GM18858 (cell line): ENCODE measurements around the gene RBM14.
"Not testable (repeated sequence)": the region's sequence is repeated elsewhere in the genome, so short reads cannot be mapped to it uniquely, and the experiment has no call there.

ENCODE experiments used
- ATAC-seq: cut with Tn5 transposase; IDR thresholded peaks from one replicate; pipeline ENCODE4 v1.9.1; 2021; ENCODE audit not compliant: unreplicated experiment

The RBM14 gene

GRCh38 chr11:66598993-66599392 lies 17.4 kb upstream of the RBM14 start:
- ATAC-seq = no peak

GRCh38 chr11:66600219-66600618 lies 16.2 kb upstream of the RBM14 start:
- no peak for ATAC-seq

DNA sequence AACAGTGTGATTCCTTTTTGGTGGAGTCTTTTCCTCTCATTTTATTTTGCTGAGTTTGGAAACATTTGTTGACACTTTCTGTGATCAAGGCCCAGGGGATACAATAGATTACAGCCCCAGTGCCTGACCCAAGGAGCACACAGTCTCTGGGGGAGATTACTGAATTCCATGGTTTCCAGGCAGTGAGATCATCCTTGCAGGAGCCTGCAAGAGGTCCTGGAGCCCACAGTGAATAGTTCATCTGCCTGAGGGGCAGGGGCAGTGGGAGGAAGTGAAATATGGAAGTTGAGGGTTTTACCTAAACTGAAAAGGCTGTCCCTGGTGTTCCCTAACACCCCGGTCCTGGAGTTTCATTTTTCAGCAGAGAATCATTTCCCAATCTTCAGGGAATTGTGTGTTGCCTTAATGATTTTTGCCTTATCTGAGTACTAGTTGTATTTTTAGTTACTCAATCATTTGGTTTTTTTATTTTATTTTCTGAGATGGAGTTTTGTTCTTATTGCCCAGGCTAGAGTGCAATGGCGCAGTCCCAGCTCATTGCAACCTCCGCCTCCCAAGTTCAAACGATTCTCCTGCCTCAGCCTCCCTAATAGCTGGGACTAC lies 15.7 kb upstream of the RBM14 start:
- ATAC-seq = no peak

GRCh38 chr11:66603072-66603471 lies 13.4 kb upstream of the RBM14 start:
- ATAC-seq = no peak

DNA sequence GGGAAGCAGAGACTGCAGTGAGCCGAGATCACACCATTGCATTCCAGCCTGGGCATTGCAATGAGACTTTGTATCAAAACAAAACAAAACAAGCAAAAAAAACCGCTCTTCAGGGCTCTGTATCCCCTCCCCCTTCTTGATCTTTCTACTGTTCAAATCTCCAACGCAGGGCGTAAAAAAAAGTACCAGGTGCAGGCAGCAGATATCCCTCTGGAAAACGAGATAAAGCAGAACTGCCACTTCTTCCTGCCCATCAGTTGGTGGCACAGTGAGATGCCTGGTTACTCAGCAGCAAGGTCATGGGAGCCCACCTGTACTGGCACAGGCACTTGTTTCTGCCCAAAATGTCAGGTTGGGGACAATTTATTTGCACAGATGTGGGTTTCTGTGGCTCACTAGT lies 12.3 kb upstream of the RBM14 start:
- no peak for ATAC-seq

- not testable (repeated sequence) for ATAC-seq
These were observed 9.8 kb upstream of the RBM14 start for GRCh38 chr11:66606608-66607007.

DNA sequence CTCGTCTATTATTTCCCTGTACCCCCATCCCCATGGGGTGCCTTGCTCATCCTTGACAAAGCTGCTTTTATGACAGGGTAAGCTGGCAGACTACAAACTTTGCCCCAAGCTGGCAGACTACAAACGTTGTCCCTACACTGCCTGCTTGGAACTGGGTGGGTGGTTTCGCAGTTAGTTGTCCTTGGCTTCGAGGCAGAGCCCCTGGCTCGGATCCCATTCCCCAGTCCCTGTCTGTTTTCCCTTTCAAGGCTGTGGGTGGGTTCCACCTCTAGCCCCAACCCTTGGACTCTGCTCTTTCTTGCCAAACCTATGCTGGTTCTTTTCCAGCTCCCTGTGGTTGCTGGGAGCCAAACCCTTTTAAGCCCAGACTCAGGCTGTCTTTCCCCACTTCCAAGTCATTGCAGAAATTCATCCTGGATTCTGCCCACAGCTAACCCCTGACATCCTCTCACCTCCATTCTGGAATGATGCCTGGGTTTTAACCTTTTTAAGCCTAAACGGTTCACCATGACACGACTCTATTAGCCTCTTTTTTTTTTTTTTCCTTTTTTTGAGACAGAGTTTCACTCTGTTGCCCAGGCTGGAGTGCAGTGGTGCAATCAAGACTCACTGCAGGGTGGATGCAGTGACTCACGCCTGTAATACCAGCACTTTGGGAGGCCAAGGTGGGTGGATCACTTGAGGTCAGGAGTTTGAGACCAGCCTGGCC lies 9.2 kb upstream of the RBM14 start:
- no peak for ATAC-seq

DNA sequence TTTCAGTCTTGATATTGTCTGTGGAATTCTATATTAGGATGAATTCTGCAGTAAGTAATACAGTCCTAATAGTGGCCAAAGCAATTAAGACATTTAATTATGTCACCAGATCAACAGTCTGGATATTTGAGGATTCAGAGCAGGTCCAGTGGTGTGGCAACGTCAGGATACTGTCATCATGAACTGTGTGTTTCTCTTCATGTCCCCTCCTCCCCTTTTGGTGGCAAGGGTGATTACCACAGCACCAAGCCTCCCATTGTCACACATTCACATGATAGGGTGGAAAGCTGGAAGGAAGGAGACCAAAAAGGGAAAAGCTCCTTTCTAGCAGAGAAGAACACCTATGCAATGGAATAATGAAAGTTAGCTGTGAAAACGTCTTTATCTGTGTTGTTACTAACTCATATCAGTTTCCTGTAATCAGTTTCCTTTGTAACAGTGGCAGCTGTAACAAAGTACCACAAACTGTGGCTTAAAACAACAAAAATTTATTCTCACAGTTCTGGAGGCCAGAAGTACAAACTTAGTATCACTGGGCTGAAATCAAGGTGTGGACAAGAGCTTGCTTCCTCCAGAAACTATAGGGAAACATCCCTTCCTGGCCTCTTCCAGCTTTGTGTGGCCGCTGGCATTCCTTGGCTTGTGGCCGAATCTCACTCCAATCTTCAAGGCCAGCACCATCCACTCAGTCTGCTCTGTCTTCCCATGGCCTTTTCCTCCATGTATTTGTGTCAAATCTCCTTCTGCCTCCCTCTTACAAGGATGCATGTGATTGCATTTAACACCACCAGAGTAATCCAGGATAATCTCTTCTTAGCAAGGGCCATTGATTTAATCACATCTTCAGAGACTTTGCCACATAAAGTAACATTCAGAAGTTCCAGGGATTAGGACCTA lies 6.5 kb upstream of the RBM14 start:
- no peak for ATAC-seq

DNA sequence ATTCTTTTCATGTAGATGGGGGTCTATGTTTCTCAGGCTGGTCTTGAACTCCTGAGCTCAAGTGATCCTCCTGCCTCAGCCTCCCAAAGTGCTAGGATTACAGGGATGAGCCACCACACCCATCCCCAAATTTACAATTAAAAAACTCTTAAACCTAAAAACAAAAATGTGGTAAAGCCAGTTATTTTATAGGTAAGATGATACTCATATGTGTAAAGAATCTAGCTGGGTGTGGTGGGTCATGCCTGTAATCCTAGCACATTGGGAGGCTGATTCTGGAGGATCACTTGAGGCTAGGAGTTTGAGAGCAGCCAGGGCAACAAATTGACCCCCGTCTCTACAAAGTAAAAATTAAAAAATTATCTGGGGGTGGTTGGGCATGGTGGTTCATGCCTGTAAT lies 4.0 kb upstream of the RBM14 start:
- ATAC-seq = no peak

DNA sequence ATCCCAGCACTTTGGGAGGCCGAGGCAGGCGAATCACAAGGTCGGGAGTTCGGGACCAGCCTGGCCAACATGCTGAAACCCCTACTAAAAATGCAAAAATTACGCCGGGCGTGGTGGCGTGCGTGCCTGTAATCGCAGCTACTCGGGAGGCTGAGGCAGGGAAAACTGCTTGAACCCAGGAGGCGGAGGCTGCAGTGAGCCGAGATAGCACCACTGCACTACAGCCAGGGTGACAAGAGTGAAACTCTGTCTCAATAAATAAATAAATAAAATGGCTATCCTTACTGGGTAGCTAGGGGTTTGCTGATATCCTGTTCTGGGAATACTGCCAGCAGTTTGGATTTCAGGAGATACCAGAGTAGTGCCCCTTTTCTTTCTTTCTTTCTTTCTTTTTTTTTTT lies 2.4 kb upstream of the RBM14 start:
- ATAC-seq = no peak

- ATAC-seq = no peak
These were observed 865 bp downstream of the RBM14 start for GRCh38 chr11:66617155-66617834.

DNA sequence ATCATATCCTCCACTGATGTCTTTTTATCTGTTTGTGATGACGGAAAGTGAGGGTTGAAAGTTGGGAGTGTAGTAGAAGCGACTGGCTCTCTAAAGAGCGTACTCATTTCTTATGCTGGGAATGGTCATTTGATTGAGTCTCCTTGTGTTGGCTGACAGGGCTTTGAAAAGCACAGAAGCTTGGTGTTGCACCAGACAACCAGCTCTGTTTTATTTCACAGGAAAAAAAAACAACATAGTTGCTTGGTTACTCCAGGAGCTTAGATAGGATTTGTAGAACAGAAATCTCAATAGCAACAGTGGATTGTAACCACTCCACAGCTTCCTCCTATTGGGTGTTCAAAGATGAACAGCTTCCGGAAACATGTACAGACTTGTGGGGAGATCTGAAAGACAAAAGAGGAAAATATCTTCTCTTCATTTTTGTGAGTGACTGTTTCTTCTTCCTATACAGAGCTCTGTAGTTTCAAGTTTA lies 2.7 kb downstream of the RBM14 start:
- ATAC-seq = no peak

GRCh38 chr11:66624450-66624849 lies 8.0 kb downstream of the RBM14 start:
- no peak for ATAC-seq

DNA sequence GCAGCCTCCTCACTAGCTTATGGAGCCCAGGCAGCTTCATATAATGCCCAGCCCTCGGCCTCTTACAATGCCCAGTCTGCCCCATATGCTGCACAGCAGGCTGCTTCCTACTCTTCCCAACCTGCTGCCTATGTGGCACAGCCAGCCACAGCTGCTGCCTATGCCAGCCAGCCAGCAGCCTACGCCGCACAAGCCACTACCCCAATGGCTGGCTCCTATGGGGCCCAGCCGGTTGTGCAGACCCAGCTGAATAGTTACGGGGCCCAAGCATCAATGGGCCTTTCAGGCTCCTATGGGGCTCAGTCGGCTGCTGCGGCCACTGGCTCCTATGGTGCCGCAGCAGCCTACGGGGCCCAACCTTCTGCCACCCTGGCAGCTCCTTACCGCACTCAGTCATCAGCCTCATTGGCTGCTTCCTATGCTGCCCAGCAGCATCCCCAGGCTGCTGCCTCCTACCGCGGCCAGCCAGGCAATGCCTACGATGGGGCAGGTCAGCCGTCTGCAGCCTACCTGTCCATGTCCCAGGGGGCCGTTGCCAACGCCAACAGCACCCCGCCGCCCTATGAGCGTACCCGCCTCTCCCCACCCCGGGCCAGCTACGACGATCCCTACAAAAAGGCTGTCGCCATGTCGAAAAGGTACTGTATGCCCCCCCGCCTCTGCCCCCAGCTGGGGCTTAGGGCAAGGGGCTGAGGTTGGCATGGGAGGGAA lies 8.8 kb downstream of the RBM14 start:
- ATAC-seq = no peak

GRCh38 chr11:66625752-66626149 lies 9.3 kb downstream of the RBM14 start:
- no peak for ATAC-seq

DNA sequence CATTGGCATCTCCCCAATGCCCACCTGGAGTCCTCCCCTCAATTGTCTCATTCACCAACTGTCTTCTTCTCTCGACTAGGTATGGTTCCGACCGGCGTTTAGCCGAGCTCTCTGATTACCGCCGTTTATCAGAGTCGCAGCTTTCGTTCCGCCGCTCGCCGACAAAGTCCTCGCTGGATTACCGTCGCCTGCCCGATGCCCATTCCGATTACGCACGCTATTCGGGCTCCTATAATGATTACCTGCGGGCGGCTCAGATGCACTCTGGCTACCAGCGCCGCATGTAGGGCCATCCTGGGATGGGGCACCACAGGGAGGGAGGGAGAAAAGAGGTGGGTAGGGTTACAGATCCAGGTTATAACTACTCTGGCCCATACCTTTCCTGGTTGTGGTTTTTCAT lies 10.0 kb downstream of the RBM14 start:
- ATAC-seq = no peak

DNA sequence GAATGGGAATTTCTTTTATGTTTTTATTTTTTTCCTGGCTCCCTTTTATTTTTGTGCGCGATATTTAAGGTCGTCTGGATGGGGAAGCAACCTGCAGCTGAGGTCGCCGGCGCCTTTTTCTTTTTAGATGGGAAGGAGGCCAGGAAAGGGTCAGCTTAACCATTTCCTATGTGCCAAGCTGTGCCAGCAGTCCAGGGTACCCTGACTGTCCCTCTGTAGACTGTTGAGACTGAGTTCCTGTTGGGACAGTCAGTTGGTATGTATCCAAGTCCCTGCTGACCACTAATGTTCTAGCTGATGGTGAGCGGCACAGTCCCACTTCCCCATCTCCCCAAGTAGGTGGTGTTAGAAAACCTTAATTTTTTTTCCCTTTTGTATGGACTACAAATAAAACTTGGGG lies 10.5 kb downstream of the RBM14 start:
- ATAC-seq = no peak

- no peak for ATAC-seq
These were observed 11.7 kb downstream of the RBM14 start for GRCh38 chr11:66628061-66628603.

GRCh38 chr11:66629356-66629755 lies 12.9 kb downstream of the RBM14 start:
- no peak for ATAC-seq

- ATAC-seq = no peak
These were observed 15.5 kb downstream of the RBM14 start for GRCh38 chr11:66631883-66632282.
